Activated B cell treated with CpG ODN at 0.5 μM for 24 hours (primary cell): ENCODE results near the gene SEH1L. TPM values are rescaled to one million over a fixed set of nuclear protein-coding genes. Genes with fewer than 3 reads are reported as not detected.

Experiments used
- ATAC-seq: fragments of 200-7000 bp; cut with Tn5 transposase; one replicate; pipeline ENCODE4 v1.10.0; 2021; ENCODE audit warnings: low read depth, mild to moderate bottlenecking, moderate library complexity
- CTCF ChIA-PET: fragments of 350-600 bp; sonication (Branson Sonifier 250); formaldehyde crosslinking; loops from one replicate; lab custom pipeline; 2021; ENCODE audit warnings: antibody characterized with exemption; lab: Charles Lee
- POLR2A ChIA-PET: fragments of 350-600 bp; sonication (Branson Sonifier 250); formaldehyde crosslinking; loops from one replicate; lab custom pipeline; 2021; ENCODE audit warnings: antibody characterized with exemption; lab: Charles Lee
- DNase-seq: peaks from one replicate; pipeline ENCODE4 v3.0.0; 2022
- H3K27ac Mint-ChIP-seq: one replicate; pipeline ENCODE4 v1.8.0; 2020; ENCODE audit warnings: mixed read lengths
- H3K27me3 Mint-ChIP-seq: one replicate; pipeline ENCODE4 v1.8.0; 2021; ENCODE audit warnings: mixed read lengths
- H3K36me3 Mint-ChIP-seq: one replicate; pipeline ENCODE4 v1.8.0; 2021; ENCODE audit warnings: low read depth, mixed read lengths
- H3K4me1 Mint-ChIP-seq: one replicate; pipeline ENCODE4 v1.8.0; 2021; ENCODE audit warnings: mixed read lengths
- H3K4me3 Mint-ChIP-seq: one replicate; pipeline ENCODE4 v1.8.0; 2020; ENCODE audit warnings: mild to moderate bottlenecking, mixed read lengths
- H3K9me3 Mint-ChIP-seq: one replicate; pipeline ENCODE4 v1.8.0; 2020; ENCODE audit warnings: mixed read lengths
- intact Hi-C: fragments of 100-400 bp; cut with micrococcal nuclease; formaldehyde crosslinking; loops from one replicate; pipeline ENCODE4 v1.15.1; 2024
- total RNA-seq: library from RNA; stranded (reverse); gene quantifications from 2 replicates; pipeline ENCODE4 v1.2.3, GENCODE V29; 2022
- TF ChIP-seq, protein P1 (sequence below): fragments of 200-600 bp; IDR thresholded peaks from one replicate; pipeline ENCODE4 v1.8.0; 2022; ENCODE audit warnings: antibody characterized with exemption, mild to moderate bottlenecking

The SEH1L gene
- total RNA-seq, 1 donor from 2014 or later: 79.3 TPM

DNA sequence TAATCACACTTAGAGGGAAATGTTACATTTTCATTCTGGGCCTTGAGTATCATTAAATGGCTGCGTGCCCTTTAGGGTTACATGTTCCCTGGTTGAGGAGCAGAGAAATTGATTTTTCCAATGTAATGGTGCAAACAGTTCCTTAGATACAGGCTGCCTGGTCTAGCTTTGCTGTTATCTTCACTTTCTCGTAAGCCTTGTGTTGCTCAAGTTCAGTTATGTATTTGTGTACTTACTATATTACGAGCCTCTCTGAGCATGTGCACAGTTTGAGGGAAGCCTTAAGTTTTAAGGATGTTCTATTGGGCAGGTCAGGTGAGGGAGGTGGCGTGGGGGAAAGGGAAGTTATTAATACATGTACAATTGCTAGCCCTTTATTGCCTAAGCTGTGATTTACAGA lies 67.0 kb downstream of the SEH1L start:
- ChIA-PET CTCF (no interaction called here), POLR2A (no interaction called here)
- peaks cover 83% of the 10 kb centered on the region for H3K36me3 Mint-ChIP-seq
- TF ChIP-seq, protein P1, sequence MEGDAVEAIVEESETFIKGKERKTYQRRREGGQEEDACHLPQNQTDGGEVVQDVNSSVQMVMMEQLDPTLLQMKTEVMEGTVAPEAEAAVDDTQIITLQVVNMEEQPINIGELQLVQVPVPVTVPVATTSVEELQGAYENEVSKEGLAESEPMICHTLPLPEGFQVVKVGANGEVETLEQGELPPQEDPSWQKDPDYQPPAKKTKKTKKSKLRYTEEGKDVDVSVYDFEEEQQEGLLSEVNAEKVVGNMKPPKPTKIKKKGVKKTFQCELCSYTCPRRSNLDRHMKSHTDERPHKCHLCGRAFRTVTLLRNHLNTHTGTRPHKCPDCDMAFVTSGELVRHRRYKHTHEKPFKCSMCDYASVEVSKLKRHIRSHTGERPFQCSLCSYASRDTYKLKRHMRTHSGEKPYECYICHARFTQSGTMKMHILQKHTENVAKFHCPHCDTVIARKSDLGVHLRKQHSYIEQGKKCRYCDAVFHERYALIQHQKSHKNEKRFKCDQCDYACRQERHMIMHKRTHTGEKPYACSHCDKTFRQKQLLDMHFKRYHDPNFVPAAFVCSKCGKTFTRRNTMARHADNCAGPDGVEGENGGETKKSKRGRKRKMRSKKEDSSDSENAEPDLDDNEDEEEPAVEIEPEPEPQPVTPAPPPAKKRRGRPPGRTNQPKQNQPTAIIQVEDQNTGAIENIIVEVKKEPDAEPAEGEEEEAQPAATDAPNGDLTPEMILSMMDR: no peak
- H3K27ac Mint-ChIP-seq: no peak overlapping the region
- ATAC-seq (no peak), DNase-seq (no peak)
- H3K4me1 Mint-ChIP-seq: no peaks in the 10 kb centered on the region
- H3K4me3 Mint-ChIP-seq: no peak overlapping the region
- no peaks in the 10 kb centered on the region for H3K9me3 Mint-ChIP-seq
- no peaks in the 10 kb centered on the region for H3K27me3 Mint-ChIP-seq
- intact Hi-C loops: no loop called here

DNA sequence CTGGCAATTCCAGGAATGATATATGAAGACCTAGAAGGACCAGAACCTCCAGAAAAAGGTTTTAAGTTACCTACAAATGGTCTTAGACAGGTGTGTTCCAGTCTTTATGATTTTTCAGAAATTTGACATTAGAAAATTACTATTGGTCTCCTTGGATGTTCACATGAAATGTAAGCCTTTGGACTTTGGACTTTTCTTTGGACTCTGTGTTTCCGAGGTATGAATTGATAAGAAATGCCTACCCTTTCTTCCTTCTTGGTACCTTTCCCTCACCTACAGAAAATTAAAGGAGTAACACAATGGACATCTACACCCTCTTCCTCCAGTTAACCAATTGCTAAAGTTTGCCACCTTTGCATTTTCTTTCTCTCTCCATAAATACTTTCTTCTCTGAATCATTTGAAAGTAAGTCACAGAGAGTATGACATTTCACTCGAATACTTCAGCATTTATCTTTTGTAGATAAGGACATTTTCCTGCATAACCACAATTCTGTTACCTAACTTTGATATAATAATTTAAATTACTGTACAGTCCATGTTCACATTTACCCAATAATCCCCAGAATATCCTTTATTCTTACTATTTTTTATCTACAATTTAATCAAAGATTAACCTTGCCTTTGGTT lies 69.5 kb downstream of the SEH1L start:
- Mint-ChIP-seq H3K4me3 (no peak overlapping the region), H3K4me1 (peaks cover 7% of the 10 kb centered on the region), H3K36me3 (peaks cover 81% of the 10 kb centered on the region), H3K9me3 (no peaks in the 10 kb centered on the region), H3K27me3 (no peaks in the 10 kb centered on the region), H3K27ac (no peak overlapping the region)
- POLR2A ChIA-PET: no interaction called here
- CTCF ChIA-PET: no interaction called here
- intact Hi-C loops: no loop called here
- DNase-seq (no peak), ATAC-seq (no peak)
- TF ChIP-seq, protein P1: no peak

DNA sequence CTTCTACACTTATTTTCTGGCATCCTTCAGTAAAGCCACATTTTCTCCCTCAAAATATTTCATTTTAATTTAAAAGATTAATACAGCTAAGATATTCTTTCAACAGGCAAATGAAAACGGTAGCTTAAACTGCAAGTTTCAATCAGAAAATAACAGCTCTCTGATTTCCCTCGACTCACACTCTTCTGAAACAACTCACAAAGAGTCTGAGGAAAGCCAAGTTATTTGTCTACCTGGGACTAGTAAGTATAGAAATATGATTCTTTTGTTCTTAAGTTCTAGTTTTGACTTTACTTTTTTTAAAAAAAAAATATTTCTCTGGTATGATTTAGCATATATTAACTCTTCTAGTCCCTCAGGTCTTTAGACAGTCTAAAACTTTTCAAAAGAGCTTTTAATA lies 70.6 kb downstream of the SEH1L start:
- ATAC-seq (no peak), DNase-seq (no peak)
- Mint-ChIP-seq H3K36me3 (peaks cover 80% of the 10 kb centered on the region), H3K27me3 (no peaks in the 10 kb centered on the region), H3K4me3 (no peak overlapping the region), H3K9me3 (no peaks in the 10 kb centered on the region), H3K27ac (no peak overlapping the region), H3K4me1 (peaks cover 7% of the 10 kb centered on the region)
- POLR2A ChIA-PET: interaction anchor here (1.0 kb wide), 1 partner anchor 27 kb away, joined by 3 read pairs; the partner anchor contains the start of gene CEP192
- CTCF ChIA-PET: no interaction called here
- TF ChIP-seq, protein P1: no peak
- intact Hi-C loops: no loop called here

DNA sequence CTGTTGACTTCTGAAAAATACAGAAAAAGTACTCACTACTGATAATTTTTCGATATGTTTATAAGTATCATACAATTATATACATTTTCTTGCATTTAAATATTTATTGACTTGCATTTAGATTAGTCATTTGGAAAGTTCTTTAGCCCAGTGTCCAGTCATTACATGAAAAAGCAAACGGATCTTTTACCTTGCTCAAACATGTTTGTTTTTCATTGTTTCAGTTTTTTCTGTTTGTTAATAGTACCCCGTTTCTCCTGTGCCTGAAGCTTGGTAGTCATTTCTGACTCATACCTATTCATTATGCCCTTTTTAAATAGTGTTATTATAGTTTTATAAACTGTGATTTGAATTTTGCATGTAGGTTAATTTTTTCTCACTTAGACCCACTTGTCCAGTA lies 71.5 kb downstream of the SEH1L start:
- no peak overlapping the region for H3K4me3 Mint-ChIP-seq
- H3K4me1 Mint-ChIP-seq: peaks cover 7% of the 10 kb centered on the region
- intact Hi-C loops: no loop called here
- H3K9me3 Mint-ChIP-seq: no peaks in the 10 kb centered on the region
- TF ChIP-seq, protein P1: no peak
- ATAC-seq: no peak
- peaks cover 82% of the 10 kb centered on the region for H3K36me3 Mint-ChIP-seq
- H3K27ac Mint-ChIP-seq: no peak overlapping the region
- ChIA-PET POLR2A (no interaction called here), CTCF (no interaction called here)
- DNase-seq: no peak
- H3K27me3 Mint-ChIP-seq: no peaks in the 10 kb centered on the region

DNA sequence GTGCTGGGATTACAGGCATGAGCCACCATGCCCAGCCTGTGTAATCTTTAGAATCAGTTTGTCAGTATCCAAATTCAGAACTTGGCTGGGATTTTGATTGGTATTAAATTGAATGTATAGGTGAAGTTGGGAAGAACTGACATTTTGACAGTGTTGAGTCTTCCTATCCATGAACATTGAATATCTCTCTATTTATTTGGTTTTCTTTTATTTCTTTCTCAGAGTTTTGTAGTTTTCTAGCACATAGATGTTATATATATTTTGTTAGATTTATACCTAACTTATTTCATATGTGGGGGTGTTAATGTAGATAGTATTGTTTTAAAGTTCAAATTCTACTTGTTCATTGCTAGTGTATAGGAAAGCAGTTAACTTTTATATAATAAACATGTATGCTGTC lies 74.8 kb downstream of the SEH1L start:
- ATAC-seq (no peak), DNase-seq (no peak)
- Mint-ChIP-seq H3K36me3 (peaks cover 72% of the 10 kb centered on the region), H3K27me3 (no peaks in the 10 kb centered on the region), H3K27ac (no peak overlapping the region), H3K9me3 (no peaks in the 10 kb centered on the region), H3K4me1 (peaks cover 7% of the 10 kb centered on the region), H3K4me3 (no peak overlapping the region)
- intact Hi-C loops: no loop called here
- ChIA-PET POLR2A (no interaction called here), CTCF (interaction anchor here (0.6 kb wide), 1 partner anchor 273 kb away, joined by 3 read pairs; no protein-coding TSS in a partner anchor)
- TF ChIP-seq, protein P1: no peak
